ENCODE measurements around the gene VEZF1.

The VEZF1 gene, protein sequence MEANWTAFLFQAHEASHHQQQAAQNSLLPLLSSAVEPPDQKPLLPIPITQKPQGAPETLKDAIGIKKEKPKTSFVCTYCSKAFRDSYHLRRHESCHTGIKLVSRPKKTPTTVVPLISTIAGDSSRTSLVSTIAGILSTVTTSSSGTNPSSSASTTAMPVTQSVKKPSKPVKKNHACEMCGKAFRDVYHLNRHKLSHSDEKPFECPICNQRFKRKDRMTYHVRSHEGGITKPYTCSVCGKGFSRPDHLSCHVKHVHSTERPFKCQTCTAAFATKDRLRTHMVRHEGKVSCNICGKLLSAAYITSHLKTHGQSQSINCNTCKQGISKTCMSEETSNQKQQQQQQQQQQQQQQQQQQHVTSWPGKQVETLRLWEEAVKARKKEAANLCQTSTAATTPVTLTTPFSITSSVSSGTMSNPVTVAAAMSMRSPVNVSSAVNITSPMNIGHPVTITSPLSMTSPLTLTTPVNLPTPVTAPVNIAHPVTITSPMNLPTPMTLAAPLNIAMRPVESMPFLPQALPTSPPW

DNA sequence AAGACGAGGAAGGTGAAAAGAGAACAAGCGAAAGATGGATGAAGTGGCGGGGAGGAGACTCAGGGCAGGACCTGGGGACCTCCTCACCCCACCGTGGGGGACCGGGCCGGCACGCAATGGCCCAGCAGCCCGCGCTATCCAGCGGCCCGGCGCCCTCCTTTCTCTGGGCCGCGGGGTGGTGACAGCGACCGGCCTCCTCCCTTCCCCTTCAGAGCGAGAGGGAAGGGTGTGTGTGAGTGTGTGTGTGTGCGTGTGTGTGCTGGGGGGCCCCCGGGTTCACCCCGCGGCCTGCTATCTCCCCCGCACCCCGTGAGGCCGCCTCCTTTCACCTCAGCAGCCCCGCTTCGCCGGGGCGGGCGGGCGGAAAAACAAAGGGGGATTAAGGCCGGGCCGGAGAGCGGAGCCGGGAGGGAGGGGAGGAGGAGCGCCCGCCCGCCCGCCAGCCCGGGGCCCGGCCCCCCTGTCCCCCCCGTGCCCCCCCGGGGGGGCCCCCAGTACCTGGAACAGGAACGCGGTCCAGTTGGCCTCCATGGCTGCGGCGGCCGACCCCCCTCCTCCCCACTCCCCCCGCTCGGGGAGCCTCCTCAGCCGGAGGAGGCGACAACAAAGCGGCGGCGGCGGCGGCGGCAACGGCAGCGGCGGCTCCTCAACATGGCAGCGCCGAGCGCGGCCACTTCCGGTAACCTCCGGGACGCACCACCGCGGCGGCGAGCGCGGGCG is at the start of gene VEZF1:
Gene VEZF1, minus strand, starts transcription at position 674 of the 720 bp plus-strand sequence. Its CDS starts 143 bp downstream, at position 531.
- DNase-seq (ENCODE audit: low spot score): peak; percentile 87

DNA sequence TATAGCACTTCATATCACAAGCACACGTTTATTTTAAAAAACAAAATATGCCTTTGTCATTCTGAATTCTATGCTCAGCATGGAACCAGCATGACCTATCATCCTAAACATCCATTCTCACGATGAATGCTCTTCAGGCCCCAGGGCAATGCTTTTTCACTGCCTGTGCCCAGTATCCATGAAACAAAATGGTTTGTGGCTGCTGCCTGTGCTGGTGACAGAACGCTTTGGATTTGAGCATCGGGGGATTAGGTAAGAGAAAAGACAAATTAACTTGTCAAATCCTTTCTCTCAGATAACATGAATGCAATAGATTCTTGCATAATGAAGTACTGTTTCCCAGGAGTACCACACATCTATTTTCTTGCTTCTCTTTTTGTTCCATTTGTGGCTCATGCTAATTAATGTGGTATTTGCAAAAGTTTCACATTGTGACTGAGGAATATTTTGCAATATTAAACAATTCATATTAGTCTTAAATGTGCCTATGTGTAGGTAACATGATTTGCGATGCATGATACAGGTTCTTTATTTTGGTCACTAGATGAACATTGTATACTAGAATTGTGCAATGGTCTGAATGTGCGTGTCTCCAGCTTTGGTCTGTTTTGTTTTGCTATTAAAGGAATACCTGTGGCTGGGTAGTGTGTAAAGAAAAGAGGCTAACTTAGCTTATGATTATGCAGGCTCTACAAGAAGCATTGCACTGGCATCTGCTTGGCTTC is 44.8 kb upstream of the VEZF1 start:
- no peak for DNase-seq (ENCODE audit: low spot score)

DNA sequence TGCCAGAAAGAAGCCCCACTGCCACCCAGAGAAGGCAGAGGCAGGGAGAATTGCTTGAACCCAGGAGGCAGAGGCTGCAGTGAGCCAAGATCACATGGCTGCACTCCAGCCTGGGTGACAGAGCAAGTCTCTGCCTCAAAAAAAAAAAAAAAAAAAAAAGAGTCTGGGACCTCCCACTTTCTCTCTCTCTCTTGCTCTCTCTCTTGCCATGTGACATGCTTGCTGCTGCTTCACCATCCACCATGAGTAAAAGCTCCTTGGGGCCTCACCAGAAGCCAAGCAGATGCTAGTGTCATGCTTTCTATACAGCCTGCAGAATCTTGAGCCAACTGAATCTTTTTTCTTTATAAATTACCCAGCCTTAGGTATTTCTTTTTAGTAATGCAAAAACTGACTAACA is 40.5 kb upstream of the VEZF1 start:
- DNase-seq (ENCODE audit: low spot score): no peak

DNA sequence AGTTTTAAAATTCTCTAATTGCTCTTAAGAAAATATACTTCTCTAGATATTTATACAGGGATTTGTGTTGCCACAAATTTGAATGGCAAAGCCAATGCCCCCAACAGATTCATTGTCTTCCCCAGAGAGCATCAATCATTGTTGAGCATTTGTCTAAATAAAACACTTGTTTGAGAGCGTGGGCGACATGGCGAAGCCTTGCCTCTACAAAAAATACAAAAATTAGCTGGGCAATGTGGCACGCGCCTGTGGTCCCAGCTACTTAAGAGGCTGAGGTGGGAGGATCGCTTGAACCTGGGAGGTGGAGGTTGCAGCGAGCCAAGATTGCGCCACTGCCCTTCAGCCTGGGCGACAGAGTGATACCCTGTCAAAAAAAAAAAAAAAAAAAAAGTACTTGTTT is 32.3 kb upstream of the VEZF1 start:
- no peak for DNase-seq (ENCODE audit: low spot score)

DNA sequence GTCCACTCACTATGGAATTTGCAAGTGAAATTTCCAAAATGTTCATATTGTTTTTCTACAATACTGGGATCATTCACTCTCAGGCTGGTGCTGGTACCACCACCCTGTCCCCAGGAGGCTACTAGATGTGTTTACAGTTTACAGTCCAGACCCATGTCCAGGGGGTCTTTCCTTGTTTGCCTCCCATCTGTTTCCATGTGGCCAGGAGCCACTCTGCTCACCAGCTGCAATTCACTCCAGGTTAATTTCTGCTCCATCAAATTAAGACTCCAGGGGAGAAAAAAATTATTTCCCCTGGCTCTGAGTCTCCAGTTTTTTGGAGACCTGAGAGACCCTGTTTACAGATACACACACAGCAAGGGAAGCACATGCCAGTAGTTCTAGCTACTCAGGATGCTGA is 31.5 kb upstream of the VEZF1 start:
- no peak for DNase-seq (ENCODE audit: low spot score)

DNA sequence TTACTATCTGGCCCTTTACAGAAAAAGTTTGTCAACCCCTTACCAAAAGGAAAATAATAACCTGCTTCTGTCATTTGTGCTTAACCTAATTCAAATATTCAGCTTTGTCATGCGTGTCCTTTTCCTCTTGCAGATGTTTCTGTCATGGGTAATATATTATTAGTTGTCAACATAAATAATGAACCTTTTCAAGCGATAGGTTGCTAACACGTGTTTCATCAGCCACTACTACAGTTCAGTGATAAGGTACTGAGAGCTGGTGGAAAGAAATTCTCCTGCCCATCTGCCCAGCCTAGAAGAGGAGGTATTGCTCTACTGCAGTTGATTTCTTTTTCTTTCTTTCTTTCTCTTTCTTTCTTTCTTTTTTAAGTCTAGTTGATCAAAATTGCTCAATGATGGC is 31.0 kb upstream of the VEZF1 start:
- no peak for DNase-seq (ENCODE audit: low spot score)

DNA sequence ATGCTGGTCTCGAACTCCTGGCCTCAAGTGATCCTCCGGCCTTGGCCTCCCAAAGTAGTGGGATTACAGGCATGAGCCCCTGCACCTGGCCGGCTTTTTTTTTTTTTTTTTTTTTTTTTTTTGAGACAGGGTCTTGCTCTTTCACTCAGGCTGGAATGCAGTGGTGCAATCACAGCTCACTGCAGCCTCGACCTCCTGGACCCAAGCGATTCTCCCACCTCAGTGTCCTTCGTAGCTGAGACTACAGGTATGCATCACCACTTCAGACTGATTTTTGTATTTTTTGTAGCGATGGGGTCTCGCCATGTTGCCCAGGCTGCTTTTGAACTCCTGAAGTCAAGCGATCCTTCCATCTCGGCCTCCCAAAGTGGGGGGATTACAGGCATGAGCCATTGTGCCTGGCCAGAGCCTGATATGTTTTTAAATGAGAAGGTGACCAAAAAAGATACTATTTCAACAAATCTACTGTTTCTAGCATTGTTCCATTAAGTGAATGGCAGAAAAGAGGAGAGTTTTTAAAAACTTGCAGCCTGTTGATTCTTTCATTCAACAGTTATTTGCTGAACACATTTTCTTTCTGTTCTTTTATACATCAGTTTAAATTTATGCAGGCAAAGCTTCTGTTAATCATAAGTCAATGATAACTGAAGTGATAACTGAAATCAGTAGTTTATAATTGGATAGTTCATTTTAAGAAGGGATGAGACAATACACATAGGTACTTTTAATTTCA is 22.2 kb upstream of the VEZF1 start:
- DNase-seq (ENCODE audit: low spot score): no peak

DNA sequence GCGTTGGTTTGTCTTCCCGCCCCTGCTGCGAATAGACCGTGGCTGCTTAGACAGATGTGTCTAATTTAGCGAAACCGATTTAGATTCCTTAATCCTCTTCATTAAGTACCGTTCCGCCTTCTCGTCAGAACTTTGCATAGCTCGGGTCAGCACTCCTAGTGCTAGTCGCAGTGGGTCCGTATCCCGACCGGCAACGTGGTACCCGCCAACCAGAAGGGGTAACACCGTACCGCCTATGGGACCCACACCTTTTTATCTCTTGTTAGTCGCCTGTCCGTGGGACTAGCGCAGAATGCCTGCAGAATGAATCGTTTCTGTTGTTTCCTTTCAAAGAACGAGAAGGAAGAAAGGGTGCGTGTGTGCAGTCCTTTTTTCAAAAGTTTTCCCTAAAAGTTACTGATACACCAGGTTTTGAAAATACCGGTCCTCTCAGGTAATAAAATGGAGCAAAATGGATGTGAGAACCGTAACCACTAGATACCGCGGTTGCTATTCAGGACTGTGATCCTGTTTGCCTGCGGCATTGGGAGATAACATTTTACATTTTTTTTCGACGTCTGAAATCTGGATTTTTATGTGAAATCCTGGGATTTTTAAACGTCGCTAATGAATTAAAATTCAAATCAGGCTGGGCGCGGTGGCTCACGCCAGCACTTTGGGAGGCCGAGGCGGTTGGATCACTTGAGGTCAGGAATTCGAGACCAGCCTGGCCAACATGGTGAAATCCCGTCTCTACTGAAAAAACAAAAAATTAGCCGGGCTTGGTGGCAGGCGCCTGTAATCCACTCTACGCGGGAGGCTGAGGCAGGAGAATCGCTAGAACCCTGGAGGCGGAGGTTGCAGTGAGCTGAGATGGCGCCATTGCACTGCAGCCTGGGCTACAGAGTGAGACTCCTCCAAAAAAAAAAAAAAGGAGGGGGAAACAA is 20.0 kb upstream of the VEZF1 start:
- DNase-seq (ENCODE audit: low spot score): no peak

DNA sequence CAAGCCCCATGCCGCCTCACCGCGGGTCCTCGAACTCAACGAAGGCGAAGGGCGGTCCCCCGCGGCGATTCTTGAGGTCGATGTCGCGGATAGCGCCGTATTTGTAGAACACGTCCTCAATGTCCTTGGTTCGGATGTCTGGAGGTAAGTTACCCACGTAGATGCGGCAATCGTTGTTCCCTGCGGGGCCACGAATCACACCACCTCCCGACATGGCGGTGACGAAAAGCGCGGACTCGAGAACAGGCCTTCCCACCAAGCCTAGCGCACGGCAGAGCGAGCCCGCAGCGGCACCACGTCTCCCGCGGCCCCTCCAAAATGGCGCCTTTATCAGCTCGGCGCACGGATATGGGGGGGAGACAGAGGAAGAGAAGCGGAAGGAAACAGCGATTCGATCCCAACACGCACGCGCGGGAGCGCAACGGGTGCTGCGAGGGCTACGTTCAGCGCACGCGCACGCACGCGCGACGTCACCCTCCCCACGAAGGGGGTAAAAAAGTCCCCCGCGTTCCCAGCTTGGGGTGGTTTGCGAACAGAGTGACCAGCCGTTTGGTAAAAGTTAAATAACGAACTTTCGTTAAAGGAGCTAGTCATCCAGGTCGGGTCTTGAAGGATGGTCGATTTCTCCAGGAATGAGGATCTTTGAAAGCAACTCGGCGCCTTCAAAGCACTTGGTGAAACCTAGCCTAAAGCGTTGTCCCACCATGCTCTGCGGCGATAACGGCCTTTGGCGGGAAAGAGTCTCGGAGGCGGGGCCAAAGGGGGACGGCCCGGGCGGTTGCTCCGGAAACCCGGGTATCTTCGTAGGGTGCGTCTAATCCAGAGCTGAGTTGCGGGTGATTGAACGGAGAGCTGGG is 19.1 kb upstream of the VEZF1 start, which contains the start of gene SRSF1:
Gene SRSF1, minus strand, starts transcription at position 323 of the 857 bp plus-strand sequence. Its CDS starts 109 bp downstream, at position 214.
- peak; percentile 99 for DNase-seq (ENCODE audit: low spot score)

DNA sequence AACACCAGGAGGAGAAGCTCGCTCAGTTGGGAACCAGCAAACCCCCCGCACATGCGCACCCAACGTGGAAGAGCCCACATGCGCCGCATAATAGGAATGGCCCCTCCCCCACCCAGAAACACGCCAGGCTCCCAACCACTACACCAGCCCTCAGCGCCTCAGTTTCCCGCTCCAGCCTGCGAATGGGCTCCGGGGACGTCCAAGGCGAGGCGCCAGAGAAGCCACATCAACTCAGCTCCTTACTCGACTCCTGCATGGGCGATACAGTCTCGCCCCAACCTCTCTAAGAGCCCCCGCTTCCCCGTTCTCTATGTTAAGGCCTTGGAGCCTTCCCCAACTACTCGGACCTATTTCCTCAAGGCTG is 18.5 kb upstream of the VEZF1 start:
- peak; percentile 80 for DNase-seq (ENCODE audit: low spot score)

DNA sequence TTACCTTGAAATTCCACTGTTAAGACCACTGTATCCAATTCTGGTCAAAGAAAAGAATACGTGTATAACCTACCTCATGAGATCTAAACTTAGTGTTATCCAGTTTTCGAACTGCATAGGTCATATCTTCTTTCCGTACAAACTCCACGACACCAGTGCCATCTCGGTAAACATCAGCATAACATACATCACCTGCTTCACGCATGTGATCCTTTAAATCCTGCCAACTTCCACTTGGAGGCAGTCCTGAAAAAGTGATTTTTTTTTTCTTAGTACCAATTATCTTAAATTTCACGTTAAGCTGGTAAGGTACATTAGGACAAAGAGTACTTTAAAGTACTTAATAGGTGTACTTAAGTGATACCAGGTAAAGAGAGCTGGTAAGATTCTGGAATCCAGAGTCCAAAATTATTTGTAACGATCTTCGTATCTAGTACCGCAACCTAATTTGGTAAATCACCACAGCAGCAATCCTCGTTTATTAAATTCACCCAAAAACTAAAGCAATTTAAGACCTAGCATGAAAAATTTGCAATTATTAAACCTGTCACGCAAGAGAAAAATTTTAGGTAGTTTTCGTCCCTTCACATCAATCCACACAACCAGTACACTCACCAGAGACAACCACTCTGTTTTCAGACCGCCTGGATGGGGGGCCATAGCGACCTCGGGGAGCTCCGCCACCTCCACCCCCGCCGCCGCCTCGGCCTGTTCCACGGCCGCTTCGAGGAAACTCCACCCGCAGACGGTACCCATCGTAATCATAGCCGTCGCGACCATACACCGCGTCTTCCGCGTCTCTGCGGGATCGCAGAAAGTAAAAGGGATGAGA is 17.9 kb upstream of the VEZF1 start:
- no peak for DNase-seq (ENCODE audit: low spot score)

DNA sequence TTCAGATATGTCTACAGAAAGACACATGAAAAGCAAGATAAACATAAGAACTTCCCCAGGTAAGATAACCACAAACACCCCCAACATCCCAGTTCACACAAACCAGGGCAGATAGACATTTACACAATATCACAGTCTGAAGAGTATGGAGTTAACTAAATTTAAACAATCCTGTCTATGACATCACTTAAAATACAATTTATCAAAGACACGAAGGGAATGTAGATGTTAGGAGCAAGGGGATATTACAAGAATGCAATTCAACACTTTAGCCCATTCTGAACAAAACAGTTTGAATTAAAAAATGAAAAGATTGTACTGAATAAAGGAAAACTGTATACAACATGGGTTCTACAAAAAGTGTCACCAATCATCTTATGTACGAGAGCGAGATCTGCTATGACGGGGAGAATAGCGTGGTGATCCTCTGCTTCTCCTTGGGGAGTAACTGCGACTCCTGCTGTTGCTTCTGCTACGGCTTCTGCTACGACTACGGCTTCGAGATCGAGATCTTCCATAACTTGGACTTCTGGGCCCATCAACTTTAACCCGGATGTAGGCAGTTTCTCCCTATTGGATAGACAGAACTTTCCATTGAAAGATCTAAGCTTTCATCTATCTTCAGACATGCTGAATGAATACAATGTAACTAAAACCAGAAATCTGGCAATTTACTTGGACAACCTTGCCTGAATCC is 17.1 kb upstream of the VEZF1 start:
- no peak for DNase-seq (ENCODE audit: low spot score)

DNA sequence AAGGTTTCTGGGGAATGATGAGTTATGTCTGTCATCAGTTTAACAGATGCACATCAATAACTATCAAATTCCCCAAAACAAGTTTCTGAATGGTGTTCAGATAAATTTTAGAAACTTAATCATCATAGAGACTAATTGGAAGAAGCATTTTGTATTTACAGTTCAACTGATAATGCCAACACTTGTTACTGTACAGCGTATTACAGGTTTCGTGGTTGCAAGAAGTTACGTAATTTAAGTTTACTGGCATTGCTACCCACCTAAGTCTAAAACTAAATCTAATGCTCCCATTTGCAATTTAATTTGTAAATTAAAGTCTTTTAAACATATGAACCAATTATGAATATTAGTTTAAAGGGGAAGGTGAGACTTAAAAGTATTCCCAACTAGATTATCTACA is 16.0 kb upstream of the VEZF1 start:
- no peak for DNase-seq (ENCODE audit: low spot score)

DNA sequence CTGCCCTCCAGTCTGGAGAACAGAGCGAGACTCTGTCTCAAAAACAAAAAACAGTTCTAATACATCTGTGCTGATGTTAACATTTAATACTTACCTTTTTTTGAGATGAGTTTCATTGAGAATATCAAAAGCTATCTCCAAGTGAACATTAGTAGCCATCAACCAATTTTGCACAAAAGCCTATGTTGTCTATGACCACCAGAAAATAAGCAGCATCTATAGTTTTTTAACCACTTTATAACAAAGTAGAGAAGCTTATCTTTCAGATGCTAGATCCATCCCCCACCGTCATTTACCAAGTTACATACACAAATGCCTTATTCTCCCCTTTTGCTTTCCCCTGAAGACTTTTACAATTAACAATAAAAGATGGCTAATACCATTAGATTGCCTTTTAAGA is 14.9 kb upstream of the VEZF1 start:
- no peak for DNase-seq (ENCODE audit: low spot score)

DNA sequence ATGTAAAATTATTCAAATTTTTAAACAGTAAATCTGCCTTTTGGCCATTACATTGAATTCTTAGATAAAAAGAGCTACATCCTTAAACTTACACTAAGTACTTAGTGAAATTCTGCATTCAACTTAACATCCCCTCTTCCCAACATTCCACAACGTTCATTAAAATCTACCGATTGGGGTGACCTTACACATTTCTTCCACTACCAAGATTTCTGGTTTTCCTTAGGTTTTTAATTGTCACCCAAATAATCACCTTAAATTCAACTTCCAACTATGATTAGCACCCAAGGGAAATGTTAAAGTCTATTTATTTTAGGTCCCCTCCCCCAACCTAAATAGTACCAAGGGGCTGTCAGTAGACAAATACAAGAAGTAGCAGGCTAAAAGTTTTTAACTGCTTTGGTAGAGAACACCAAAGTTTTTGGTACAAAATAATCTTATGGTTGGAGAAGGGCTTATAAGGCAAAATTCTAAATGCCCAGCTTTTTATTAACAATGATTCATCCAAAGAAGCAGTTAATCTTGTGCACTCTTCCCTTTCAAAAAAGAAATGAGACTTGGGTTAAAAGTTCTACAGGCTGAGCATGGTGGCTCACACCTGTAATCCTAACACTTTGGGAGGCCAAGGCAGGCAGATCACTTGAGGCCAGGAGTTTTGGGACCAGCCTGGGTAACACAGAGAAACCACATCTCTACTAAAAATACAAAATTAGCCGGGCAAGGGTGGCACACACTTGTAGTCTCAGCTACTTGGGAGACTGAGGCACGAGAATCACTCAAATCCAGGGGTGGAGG is 14.3 kb upstream of the VEZF1 start:
- DNase-seq (ENCODE audit: low spot score): no peak

DNA sequence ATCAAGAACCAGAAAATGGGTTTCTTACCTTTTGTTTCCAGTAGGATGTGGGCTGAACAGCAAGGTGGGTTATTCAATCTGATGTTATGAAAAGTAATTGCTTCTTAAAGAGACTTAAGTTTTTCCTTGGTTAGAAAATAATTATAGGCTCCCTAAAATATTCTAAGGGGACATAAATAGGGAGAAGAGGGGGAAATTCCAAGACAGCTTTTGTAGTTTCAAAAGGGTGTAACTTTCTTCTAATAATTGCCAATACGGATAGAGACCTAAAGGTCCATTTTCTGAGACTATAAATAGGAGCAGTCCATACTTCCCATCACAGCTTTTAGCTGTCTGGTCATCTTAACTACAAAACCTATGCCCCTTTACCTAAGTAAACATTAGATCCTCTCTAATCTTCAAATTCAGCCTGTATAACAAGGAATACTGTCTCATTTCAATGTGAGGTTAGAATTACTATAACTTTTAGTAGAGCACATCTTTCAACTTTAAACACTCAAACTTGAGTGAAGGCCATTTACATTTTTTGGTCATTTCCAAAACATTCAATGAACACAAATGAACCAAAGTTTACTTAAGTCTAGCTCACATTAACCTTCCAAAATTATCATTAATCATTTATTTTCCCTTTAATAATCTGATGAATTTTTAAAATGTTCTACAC is 13.5 kb upstream of the VEZF1 start:
- DNase-seq (ENCODE audit: low spot score): no peak

DNA sequence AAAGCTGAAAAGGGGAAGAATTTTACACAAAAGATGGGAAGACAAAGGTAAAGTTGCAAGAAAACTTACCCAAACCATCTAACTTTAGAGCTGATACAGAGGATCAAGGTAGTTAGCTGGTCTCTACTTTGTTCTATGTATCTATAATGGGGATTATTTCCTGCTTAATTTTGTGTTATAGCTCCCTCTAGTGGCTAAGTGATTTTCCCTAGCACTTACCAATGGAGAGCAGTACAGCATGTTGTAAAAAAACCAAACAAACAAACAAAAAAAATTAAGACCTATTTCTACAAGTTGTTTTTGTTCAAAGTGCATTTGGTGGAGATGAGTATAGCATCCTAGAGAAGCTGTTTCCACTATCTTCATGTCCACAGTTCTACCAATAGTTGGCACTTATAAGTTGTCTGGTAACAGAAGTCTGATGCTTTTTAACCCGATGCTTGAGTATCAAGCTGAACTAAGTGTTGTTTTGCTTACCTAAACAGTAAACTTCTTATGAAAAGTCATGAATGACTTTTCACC is 11.5 kb upstream of the VEZF1 start:
- DNase-seq (ENCODE audit: low spot score): peak; percentile 31

All from AG20443 (cell line).